Measurements from ENCODE around the gene GDPD3.
"Not testable (repeated sequence)": the region's sequence is repeated elsewhere in the genome, so short reads cannot be mapped to it uniquely, and the experiment has no call there.

Gene GDPD3

DNA sequence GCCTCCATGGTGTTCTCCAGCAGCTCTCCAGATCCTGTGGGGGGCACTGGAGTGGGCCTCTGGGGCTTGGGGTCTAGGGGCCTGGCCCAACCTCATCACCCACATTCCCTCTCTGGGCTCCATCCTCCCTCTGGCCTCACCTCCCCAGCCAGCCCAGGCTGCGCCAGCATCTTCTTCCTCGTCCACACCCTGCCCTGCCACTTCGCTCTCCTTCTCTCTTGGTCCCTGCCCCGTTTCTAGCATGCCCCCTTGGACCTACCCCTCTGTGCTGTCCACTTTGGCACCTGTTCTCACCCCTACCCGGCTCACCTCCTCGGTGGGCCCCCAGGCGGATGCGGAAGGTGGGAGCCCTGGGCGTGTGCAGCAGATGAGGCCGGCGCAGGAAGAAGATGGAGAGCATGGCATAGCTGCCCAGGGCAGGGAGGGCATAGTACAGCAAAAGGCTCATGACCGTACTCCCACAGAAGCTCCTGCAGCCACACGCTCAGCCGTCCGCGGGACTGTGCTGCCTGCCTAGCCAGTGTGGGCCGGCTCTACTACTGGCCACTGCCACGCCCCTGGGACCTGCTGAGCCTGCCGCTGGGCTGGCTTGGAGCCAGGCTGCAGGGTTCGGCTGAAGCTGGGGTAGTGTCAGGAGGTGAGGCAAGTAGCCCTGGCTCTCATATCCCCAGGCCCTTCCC lies at the start of gene GDPD3:
Gene GDPD3 (minus strand): TSS at position 507 of the 680 bp plus-strand sequence. CDS start 59 bp downstream, at position 448.
- DNase-seq = no peak

DNA sequence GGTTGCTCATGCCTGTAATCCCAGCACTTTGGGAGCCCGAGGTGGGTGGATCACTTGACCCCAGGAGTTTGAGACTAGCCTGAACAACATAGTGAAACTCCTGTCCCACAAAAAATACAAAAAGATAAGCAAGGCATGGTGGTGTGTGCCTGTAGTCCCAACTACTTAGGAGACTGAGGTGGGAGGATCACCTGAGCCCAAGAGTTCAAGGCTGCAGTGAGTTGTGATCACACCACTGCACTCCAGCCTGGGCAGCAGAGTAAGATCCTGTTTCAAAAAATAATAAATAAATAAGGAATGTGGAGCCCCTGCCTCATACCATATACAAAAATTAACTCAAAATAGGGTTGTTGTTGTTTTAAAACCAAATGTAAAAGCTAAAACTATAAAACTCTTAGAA lies 43.9 kb upstream of the GDPD3 start:
- DNase-seq = no peak

DNA sequence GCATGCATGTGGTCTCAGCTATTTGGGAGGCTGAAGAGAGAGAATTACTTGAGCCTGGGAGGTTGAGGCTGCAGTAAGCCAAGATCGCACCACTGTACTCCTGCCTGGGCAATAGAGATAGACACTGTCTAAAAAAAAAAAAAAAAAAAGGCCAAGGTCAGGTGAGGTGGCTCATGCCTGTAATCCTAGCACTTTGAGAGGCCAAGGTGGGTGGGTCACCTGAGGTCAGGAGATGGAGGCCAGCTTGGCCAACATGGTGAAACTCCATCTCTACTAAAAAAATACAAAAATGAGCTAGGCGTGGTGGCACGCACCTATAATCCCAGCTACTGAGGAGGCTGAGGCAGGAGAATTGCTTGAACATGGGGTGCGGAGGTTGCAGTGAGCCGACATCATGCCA lies 41.9 kb upstream of the GDPD3 start:
- no peak for DNase-seq

- DNase-seq = no peak
These were observed 39.2 kb upstream of the GDPD3 start for GRCh38 chr16:30152517-30152916.

- no peak for DNase-seq
These were observed 37.8 kb upstream of the GDPD3 start for GRCh38 chr16:30151091-30151490.

DNA sequence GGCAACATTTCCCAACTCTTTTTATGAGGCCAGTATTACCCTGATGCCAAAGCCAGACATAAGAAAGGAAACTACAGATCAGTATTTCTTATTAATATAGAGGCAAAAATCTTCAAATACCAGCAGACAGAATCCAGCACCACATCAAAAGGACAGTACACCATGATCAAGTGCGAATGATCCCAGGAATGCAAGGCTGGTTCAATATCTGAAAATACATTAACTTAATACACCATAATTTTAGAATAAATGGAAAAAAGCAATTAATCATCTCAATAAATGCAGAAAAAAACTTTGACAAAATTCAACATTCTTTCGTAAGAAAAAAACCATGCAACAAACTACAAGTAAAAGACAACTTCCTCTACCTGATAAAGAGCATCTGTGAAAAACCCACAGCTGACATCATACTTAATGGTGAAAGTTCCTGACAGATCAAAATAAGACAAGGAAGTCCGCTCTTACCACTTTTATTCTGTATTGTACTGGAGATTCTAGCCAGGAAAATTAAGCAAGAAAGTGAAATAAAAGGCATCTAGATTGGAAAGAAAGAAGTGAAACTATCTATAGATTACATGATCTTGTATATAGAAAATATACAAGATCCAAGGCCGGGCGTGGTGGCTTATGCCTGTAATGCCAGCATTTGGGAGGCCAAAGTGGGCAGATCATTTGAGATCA lies 36.1 kb upstream of the GDPD3 start:
- no peak for DNase-seq

DNA sequence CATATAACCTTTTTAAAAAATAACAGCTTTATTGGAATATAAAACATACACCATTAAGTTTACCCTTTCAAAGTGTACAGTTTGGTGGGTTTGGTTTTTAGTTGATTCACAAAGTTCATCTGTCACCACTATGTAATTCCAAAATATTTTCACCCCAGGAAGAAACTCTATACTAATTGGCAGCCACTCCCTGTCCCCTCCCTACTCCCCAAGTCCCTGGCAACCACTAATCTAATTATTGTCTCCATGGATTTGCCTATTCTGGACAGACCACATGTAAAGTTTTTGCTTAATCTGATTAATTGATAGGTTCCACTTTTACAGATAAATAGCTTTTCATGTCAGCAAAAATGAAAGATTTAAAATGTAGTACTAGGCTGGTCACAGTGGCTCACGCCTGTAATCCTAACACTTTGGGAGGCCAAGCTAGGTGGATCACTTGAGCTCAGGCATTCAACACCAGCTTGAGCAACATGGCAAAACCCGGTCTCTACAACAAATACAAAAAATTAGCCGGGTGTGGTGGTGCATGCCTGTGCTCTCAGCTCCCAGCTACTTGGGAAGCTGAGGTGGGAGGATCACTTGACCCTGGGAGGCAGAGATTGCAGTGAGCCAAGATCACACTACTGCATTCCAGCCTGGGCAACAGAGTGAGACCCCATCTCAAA lies 34.6 kb upstream of the GDPD3 start:
- DNase-seq = no peak

- DNase-seq = no peak
These were observed 32.3 kb upstream of the GDPD3 start for GRCh38 chr16:30145657-30146056.

GRCh38 chr16:30144917-30145316 lies 31.6 kb upstream of the GDPD3 start:
- DNase-seq = no peak

DNA sequence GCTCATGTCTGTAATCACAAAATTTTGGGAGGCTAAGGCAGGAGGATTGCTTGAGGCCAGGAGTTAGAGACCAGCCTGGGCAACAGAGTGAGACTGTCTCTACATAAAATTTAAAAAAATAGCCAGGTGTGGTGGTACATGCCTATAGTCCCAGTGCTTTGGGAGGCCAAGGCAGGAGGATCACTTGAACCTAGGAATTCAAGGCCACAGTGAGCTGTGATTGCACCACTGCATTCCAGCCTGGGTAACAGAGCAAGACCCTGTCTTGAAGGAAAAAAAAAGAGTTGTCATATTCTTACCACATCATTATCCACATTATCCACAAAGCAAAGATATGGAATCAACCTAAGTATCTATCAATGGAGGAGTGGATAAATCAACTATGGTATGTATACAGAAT lies 30.7 kb upstream of the GDPD3 start:
- no peak for DNase-seq

DNA sequence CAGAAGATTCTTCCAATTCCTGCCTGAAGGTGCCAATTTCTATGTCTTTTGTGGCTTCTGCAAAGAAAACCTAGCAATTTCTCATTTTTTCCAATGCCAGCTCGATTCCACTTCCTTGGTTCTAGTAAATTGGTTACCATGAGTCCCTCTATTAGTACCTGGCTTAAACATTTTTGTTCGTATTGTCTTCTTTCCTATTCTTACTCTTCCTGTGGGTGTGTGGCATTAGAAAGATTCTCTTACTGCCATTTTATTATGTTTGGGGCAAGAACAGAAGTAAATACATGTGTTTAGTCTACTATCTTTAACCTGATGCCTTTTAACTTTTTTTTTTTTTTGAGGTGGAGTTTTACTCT lies 30.0 kb upstream of the GDPD3 start:
- no peak for DNase-seq

- DNase-seq = no peak
These were observed 29.5 kb upstream of the GDPD3 start for GRCh38 chr16:30142672-30143346.

DNA sequence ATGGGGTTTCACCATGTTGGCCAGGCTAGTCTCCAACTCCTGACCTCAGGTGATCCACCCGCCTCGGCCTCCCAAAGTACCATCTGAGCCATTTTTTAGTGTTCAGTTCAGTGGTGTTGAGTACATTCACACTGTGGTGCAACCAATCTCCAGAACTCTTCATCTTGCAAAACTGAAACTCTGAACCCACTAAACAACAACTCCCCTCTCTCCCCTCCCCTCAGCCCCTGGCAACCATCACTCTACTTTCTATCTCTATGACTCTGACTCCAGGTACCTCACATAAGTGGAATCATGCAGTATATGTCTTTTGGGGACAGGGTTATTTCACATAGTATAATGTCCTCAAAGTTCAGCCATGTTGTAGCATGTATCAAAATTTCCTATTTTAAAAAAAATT lies 28.4 kb upstream of the GDPD3 start:
- no peak for DNase-seq

GRCh38 chr16:30139583-30140481 lies 26.5 kb upstream of the GDPD3 start:
- DNase-seq = no peak

GRCh38 chr16:30137897-30138296 lies 24.6 kb upstream of the GDPD3 start:
- no peak for DNase-seq

DNA sequence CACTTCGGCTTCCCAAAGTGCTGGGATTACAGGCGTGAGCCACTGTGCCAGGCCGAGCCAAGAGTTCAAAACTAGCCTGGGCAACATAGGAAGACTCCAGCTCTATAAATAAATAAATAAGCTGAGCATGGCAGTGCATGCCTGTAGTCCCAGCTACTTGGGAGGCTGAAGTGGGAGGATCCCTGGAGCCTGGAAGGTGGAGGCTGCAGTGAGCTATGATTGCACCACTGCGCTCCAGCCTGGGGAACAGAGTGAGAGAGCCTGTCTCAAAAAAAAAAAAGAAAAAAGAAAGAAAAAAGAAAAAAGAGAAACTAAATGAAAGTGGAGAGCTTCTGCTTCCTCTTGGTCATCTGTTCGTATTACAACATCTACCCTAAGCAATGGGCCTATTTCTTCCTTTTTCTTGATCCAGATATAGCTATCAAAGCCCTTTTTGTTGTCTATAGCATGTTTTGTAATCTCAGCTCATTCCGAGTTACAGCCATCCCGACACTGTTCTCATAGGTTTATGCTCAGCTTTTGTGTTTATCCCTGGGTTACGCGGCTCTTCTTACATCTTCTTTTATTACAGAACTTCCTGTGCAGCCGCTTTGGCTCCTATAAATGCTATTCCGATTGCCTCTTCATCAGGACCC lies 23.8 kb upstream of the GDPD3 start:
- no peak for DNase-seq

- no peak for DNase-seq
These were observed 19.3 kb upstream of the GDPD3 start for GRCh38 chr16:30132591-30132990.

GRCh38 chr16:30131869-30132475 lies 18.6 kb upstream of the GDPD3 start:
- no peak for DNase-seq

DNA sequence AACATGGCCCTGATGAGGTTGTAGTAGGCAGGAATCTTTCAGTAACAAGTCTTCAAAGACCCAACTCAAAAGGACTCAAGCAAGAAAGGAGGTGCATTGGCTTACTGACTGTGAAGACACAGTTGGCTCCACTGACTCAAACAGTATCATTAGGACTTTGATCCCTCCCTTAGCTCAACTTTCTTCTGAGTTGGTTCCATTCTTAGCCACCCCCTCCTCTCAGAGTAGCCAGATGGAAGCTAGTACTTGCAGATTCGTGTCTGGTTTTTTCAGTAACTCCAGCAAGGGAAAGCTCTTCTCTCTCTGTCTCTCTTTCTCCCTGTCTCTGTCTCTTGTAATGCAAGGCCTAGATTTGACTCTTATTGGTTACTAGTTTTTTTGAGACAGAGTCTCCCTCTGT lies 14.7 kb upstream of the GDPD3 start:
- DNase-seq = no peak

GRCh38 chr16:30125690-30126089 lies 12.4 kb upstream of the GDPD3 start:
- DNase-seq = not testable (repeated sequence)

DNA sequence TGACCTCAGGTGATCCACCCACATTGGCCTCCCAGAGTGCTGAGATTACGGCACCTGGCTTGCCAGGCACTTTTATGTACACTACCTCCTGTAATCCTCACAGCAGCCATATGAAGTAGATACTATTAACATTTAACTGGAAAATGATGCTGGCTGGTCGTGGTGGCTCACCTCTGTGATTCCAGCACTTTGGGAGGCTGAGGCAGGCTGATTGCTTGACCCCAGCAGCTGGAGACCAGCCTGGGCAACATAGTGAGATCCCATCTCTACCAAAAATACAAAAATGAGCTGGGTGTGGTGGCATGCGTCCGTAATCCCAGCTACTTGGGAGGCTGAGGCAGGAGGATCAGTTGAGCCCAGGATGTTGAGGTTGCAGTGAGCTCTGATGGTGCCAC lies 11.6 kb upstream of the GDPD3 start:
- no peak for DNase-seq
